ENCODE measurements around the gene WWC2. TPM values are rescaled to one million over a fixed set of nuclear protein-coding genes. Genes with fewer than 3 reads are reported as not detected.

WWC2 gene
- total RNA-seq (10 to 100 TPM; 25.7 to 37.4 (median 32.6) TPM), polyA plus RNA-seq (1 to 10 TPM; 6.0 to 7.2 TPM)
- long read RNA-seq, donor 1, full-length matches to known transcripts, result 39 of 50 reads
- long read RNA-seq, donor 1, partial matches to known transcripts, result 6 of 50 reads
- long read RNA-seq, donor 1, other reads (novel, unspliced or antisense), result 5 of 50 reads
- long read RNA-seq, donor 2, full-length matches to known transcripts, result 48 of 65 reads
- long read RNA-seq, donor 2, partial matches to known transcripts, result 10 of 65 reads
- long read RNA-seq, donor 2, other reads (novel, unspliced or antisense), result 7 of 65 reads
- long read RNA-seq, donor 3, full-length matches to known transcripts, result 21 of 41 reads
- long read RNA-seq, donor 3, partial matches to known transcripts, result 15 of 41 reads
- long read RNA-seq, donor 3, other reads (novel, unspliced or antisense), result 5 of 41 reads

GRCh38 chr4:183098723-183099536 lies at the start of gene WWC2:
WWC2 (plus strand) TSS chr4:183099257; CDS start chr4:183099492, 235 bp downstream.
- Histone ChIP-seq H3K4me1 (peaks cover 0 to 41% (median 29%) of the 10 kb centered on the region in 9 donors), H3K27me3 (peaks cover 0 to 55% (median 0%) of the 10 kb centered on the region in 7 donors), H3K27ac (peak within 1 kb of the TSS; percentile 91 to 100 (median 98)), H3K9me3 (no peaks in the 10 kb centered on the region), H3K36me3 (no peaks in the 10 kb centered on the region), H3K4me3 (peak within 1 kb of the TSS; percentile 56 to 93 (median 80))
- peak in 4 of 9 donors; percentile 11 to 25 (median 20) for TF ChIP-seq CTCF (IDR thresholded peaks at IDR 0.05)
- WGBS, 2 donors, result 0% methylated on average over 72 to 101 of the region's 102 CpGs
- DNase-seq, result peak; percentile 89 to 92
- intact Hi-C loops (cut with DNase I), result loop anchor here in 4 of 10 donors (1.0 to 5.0 kb wide), 4 partner anchors 42 to 408 kb away; partner anchors contain the start of gene ING2 (in 1 of the 4)
- ATAC-seq, result peak; percentile 92 to 96 (median 94)

- WGBS, 2 donors, result 76% methylated on average over 1 of the region's 1 CpG
- TF ChIP-seq CTCF (IDR thresholded peaks at IDR 0.05), result no peak
- H3K4me3 ChIP-seq, result no peak overlapping the region
- no peaks in the 10 kb centered on the region for H3K4me1 ChIP-seq
- no peak overlapping the region for H3K27ac ChIP-seq
- ATAC-seq (no peak), DNase-seq (no peak)
- H3K27me3 ChIP-seq, result no peaks in the 10 kb centered on the region
- H3K36me3 ChIP-seq, result no peaks in the 10 kb centered on the region
- intact Hi-C loops (cut with DNase I), result loop anchor here in 1 of 10 donors (10.0 kb wide), 1 partner anchor 109 kb away; no protein-coding TSS in a partner anchor
- H3K9me3 ChIP-seq, result peaks cover 0 to 9% (median 0%) of the 10 kb centered on the region in 11 donors
Observed at GRCh38 chr4:183053681-183054080, 45.4 kb upstream of the WWC2 start.

- DNase-seq (no peak), ATAC-seq (no peak)
- 80 to 88% methylated on average over 6 of the region's 6 CpGs for WGBS, 2 donors
- Histone ChIP-seq H3K27me3 (no peaks in the 10 kb centered on the region), H3K27ac (no peak overlapping the region), H3K4me3 (no peak overlapping the region), H3K36me3 (no peaks in the 10 kb centered on the region), H3K4me1 (no peaks in the 10 kb centered on the region), H3K9me3 (peaks cover 0 to 23% (median 0%) of the 10 kb centered on the region in 11 donors)
- intact Hi-C loops (cut with DNase I), result loop anchor here in 1 of 10 donors (10.0 kb wide), 1 partner anchor 112 kb away; no protein-coding TSS in a partner anchor
- TF ChIP-seq CTCF (IDR thresholded peaks at IDR 0.05), result no peak
Observed at GRCh38 chr4:183057255-183057654, 41.8 kb upstream of the WWC2 start.

- TF ChIP-seq CTCF (IDR thresholded peaks at IDR 0.05), result no peak
- intact Hi-C loops (cut with DNase I), result loop anchor here in 1 of 10 donors (10.0 kb wide), 1 partner anchor 115 kb away; no protein-coding TSS in a partner anchor
Observed at GRCh38 chr4:183059797-183060196, 39.3 kb upstream of the WWC2 start.

More at GRCh38 chr4:183059797-183060196, 39.3 kb upstream of the WWC2 start:
- Histone ChIP-seq H3K27me3 (no peaks in the 10 kb centered on the region), H3K4me3 (no peak overlapping the region), H3K36me3 (no peaks in the 10 kb centered on the region), H3K27ac (no peak overlapping the region), H3K4me1 (peaks cover 0 to 13% (median 0%) of the 10 kb centered on the region in 9 donors), H3K9me3 (peaks cover 0 to 18% (median 0%) of the 10 kb centered on the region in 11 donors)
- ATAC-seq, result no peak
- WGBS, 2 donors, result 88 to 89% methylated on average over 1 of the region's 1 CpG
- no peak for DNase-seq
